ENCODE results near the gene PTER.

- no peak for TF ChIP-seq CTCF (IDR thresholded peaks at IDR 0.05; ENCODE audit: poor library complexity)
- no peak for TF ChIP-seq EZH2phosphoT487 (IDR thresholded peaks at IDR 0.05; ENCODE audit: low read depth, severe bottlenecking, unreplicated experiment)
- no peak for TF ChIP-seq EZH2 (IDR thresholded peaks at IDR 0.05; ENCODE audit: borderline replicate concordance)
These were observed 6.1 kb downstream of the PTER start for GRCh38 chr10:16442914-16443313.

All from hepatocyte (in vitro differentiated cells).